DMS79 (cell line): ENCODE data around the gene ANKH.

ENCODE experiments used
- DNase-seq: peaks from one replicate; lab custom pipeline; 2025; lab: John Stamatoyannopoulos, UW

ANKH gene

GRCh38 chr5:14790911-14791310, 80.7 kb downstream of the ANKH start:
- DNase-seq = no peak

GRCh38 chr5:14790220-14790619, 81.4 kb downstream of the ANKH start:
- DNase-seq = no peak

GRCh38 chr5:14787801-14788579, 83.6 kb downstream of the ANKH start:
- DNase-seq = no peak

- no peak for DNase-seq
Observed at GRCh38 chr5:14783691-14784090, 87.9 kb downstream of the ANKH start.

- DNase-seq = no peak
Observed at GRCh38 chr5:14782591-14782990, 89.0 kb downstream of the ANKH start.

- DNase-seq = no peak
Observed at GRCh38 chr5:14781106-14781505, 90.5 kb downstream of the ANKH start.

- DNase-seq = no peak
Observed at GRCh38 chr5:14779975-14780374, 91.6 kb downstream of the ANKH start.

- no peak for DNase-seq
Observed at GRCh38 chr5:14778792-14779070, 92.8 kb downstream of the ANKH start.

GRCh38 chr5:14777932-14778791, 93.4 kb downstream of the ANKH start:
- DNase-seq = no peak

GRCh38 chr5:14777187-14777586, 94.4 kb downstream of the ANKH start:
- DNase-seq = no peak

- DNase-seq = no peak
Observed at GRCh38 chr5:14776602-14777001, 95.0 kb downstream of the ANKH start.

GRCh38 chr5:14775857-14776256, 95.7 kb downstream of the ANKH start:
- DNase-seq = no peak

GRCh38 chr5:14773588-14773987, 98.0 kb downstream of the ANKH start:
- no peak for DNase-seq

GRCh38 chr5:14771972-14772371, 99.6 kb downstream of the ANKH start:
- no peak for DNase-seq

GRCh38 chr5:14771189-14771588, 100.4 kb downstream of the ANKH start:
- no peak for DNase-seq

- no peak for DNase-seq
Observed at GRCh38 chr5:14768508-14769365, 102.8 kb downstream of the ANKH start.

GRCh38 chr5:14767735-14768507, 103.7 kb downstream of the ANKH start:
- peak; percentile 38 for DNase-seq

- DNase-seq = no peak
Observed at GRCh38 chr5:14767053-14767452, 104.5 kb downstream of the ANKH start.

- no peak for DNase-seq
Observed at GRCh38 chr5:14766584-14766983, 105.0 kb downstream of the ANKH start.

GRCh38 chr5:14765587-14765986, 106.0 kb downstream of the ANKH start:
- DNase-seq = no peak

- DNase-seq = no peak
Observed at GRCh38 chr5:14762549-14763216, 108.9 kb downstream of the ANKH start.
